B cell (primary cell): ENCODE measurements around the gene NTN1. TPM values are rescaled to one million over a fixed set of nuclear protein-coding genes. Genes with fewer than 3 reads are reported as not detected.

Experiments
- ATAC-seq: fragments of 200-7000 bp; cut with Tn5 transposase; one replicate; pipeline ENCODE4 v1.10.0; 2021; ENCODE audit warnings: low read depth, mild to moderate bottlenecking, moderate number of reproducible peaks, moderate library complexity
- CTCF ChIA-PET: fragments of 350-600 bp; sonication (Branson Sonifier 250); formaldehyde crosslinking; loops from one replicate; lab custom pipeline; 2021; ENCODE audit warnings: antibody characterized with exemption, inconsistent platforms; lab: Charles Lee
- POLR2A ChIA-PET: fragments of 350-600 bp; sonication (Branson Sonifier 250); formaldehyde crosslinking; loops from one replicate; lab custom pipeline; 2021; ENCODE audit warnings: antibody characterized with exemption; lab: Charles Lee
- DNase-seq: peaks from one replicate; pipeline ENCODE4 v3.0.0; 2013
- H2AFZ ChIP-seq: 2 replicates; pipeline ENCODE4 v1.6.1; 2012; ENCODE audit warnings: mild to moderate bottlenecking, low read depth, low read length; ENCODE audit not compliant: insufficient read depth, poor library complexity, severe bottlenecking
- H3K27ac ChIP-seq, 2 donors: 1 replicate in 1 of 2; 2 replicates in 1 of 2; pipeline ENCODE4 v1.5.1; 2012 to 2013; ENCODE audit warnings: low read length in 2 of 2, mild to moderate bottlenecking in 2 of 2, moderate library complexity in 1 of 2
- H3K27me3 ChIP-seq, 4 experiments: fragments of 200-600 bp in 1 of 4; sonication (generic) in 1 of 4; replicated peaks in 1 of 4; 1 replicate in 2 of 4; 2 replicates in 2 of 4; pipeline versions ENCODE4 v1.6.1 to v1.7.0; 2013 to 2016; ENCODE audit warnings: low read length in 3 of 4, mild to moderate bottlenecking in 2 of 4, mixed read lengths in 1 of 4, moderate library complexity in 1 of 4; ENCODE audit not compliant: insufficient read depth in 4 of 4, control insufficient read depth in 3 of 4; ENCODE audit errors: control extremely low read depth in 1 of 4
- H3K36me3 ChIP-seq, 2 experiments: replicated peaks in 1 of 2; 1 replicate in 1 of 2; 2 replicates in 1 of 2; pipeline versions ENCODE4 v1.6.1 to v1.7.1; 2013; ENCODE audit warnings: low read length in 1 of 2; ENCODE audit not compliant: insufficient read depth in 2 of 2, control insufficient read depth in 1 of 2; ENCODE audit errors: control extremely low read depth in 1 of 2, extremely low read depth in 1 of 2
- H3K4me1 ChIP-seq, 2 donors: fragments of 200-600 bp in 1 of 2; sonication (generic) in 1 of 2; 1 replicate in 1 of 2; 2 replicates in 1 of 2; pipeline versions ENCODE4 v1.5.1 to v1.6.1; 2013 to 2017; ENCODE audit warnings: low read length in 2 of 2; ENCODE audit not compliant: control insufficient read depth in 2 of 2, insufficient read depth in 2 of 2
- H3K4me2 ChIP-seq: replicated peaks from 2 replicates; pipeline ENCODE3; 2012; ENCODE audit warnings: mild to moderate bottlenecking, low read depth, low read length; ENCODE audit not compliant: poor library complexity, severe bottlenecking
- H3K4me3 ChIP-seq, 5 experiments: fragments of 200-600 bp in 1 of 5; sonication (generic) in 1 of 5; 1 replicate in 3 of 5; 2 replicates in 2 of 5; pipeline versions ENCODE4 v1.5.1 to v1.7.0; 2011 to 2016; ENCODE audit warnings: low read length in 4 of 5, mild to moderate bottlenecking in 4 of 5, low read depth in 2 of 5, control low read depth in 1 of 5, moderate library complexity in 1 of 5; ENCODE audit not compliant: insufficient read depth in 1 of 5; ENCODE audit errors: control extremely low read depth in 1 of 5, extremely low read depth in 1 of 5
- H3K79me2 ChIP-seq: fragments of 200-600 bp; sonication (generic); one replicate; pipeline ENCODE4 v1.6.0; 2016; ENCODE audit warnings: low read length; ENCODE audit not compliant: control insufficient read depth, insufficient read depth
- H3K9ac ChIP-seq: fragments of 200-600 bp; sonication (generic); 2 replicates; pipeline ENCODE4 v1.6.1; 2017; ENCODE audit warnings: mild to moderate bottlenecking, low read length, moderate library complexity
- H3K9me3 ChIP-seq, 3 donors: one replicate each; pipeline versions ENCODE4 v1.6.1 to v1.7.1; 2013; ENCODE audit warnings: low read length in 2 of 3; ENCODE audit not compliant: control insufficient read depth in 2 of 3, insufficient read depth in 1 of 3; ENCODE audit errors: control extremely low read depth in 1 of 3
- H4K20me1 ChIP-seq: 2 replicates; pipeline ENCODE4 v1.6.0; 2012; ENCODE audit warnings: mild to moderate bottlenecking, low read length; ENCODE audit not compliant: insufficient read depth, control insufficient read depth, poor library complexity, severe bottlenecking
- H3K27ac Mint-ChIP-seq: one replicate; pipeline ENCODE4 v1.8.0; 2021; ENCODE audit warnings: mixed read lengths
- H3K27me3 Mint-ChIP-seq: one replicate; pipeline ENCODE4 v1.8.0; 2021; ENCODE audit warnings: mixed read lengths
- H3K4me1 Mint-ChIP-seq: one replicate; pipeline ENCODE4 v1.8.0; 2021; ENCODE audit warnings: mixed read lengths
- H3K4me3 Mint-ChIP-seq: one replicate; pipeline ENCODE4 v1.8.0; 2021; ENCODE audit warnings: mixed read lengths
- H3K9me3 Mint-ChIP-seq: one replicate; pipeline ENCODE4 v1.8.0; 2022; ENCODE audit warnings: mixed read lengths; ENCODE audit not compliant: insufficient read depth
- CTCF ChIP-seq: fragments of 200-600 bp; IDR thresholded peaks from one replicate; pipeline ENCODE4 v1.8.0; 2022; ENCODE audit warnings: antibody characterized with exemption, mild to moderate bottlenecking
- EZH2 ChIP-seq: IDR thresholded peaks from 2 replicates; pipeline ENCODE4 v1.6.1; 2012; ENCODE audit warnings: borderline replicate concordance, low read depth, mild to moderate bottlenecking, moderate library complexity, low read length; ENCODE audit not compliant: insufficient read depth, poor library complexity, severe bottlenecking
- WGBS: methylation state at CpG from one replicate; pipeline ENCODE4 v1.1.5; 2013; ENCODE audit warnings: missing lambda C conversion rate; ENCODE audit not compliant: insufficient coverage; 5-methylcytosine and 5-hydroxymethylcytosine counted together
- intact Hi-C: fragments of 100-400 bp; cut with micrococcal nuclease; formaldehyde crosslinking; loops from one replicate; pipeline ENCODE4 v1.10.0; 2022
- polyA plus RNA-seq: library from polyadenylated mRNA; depleted of rRNA; stranded (reverse); fragments of >200 nt; gene quantifications from 2 replicates; pipeline ENCODE4 v1.2.3, GENCODE V29; 2012
- total RNA-seq, 2 donors: library from RNA; stranded (reverse); fragments of 120-200 nt in 1 of 2; gene quantifications; 1 replicate in 1 of 2; 2 replicates in 1 of 2; pipeline versions ENCODE4 v1.2.3 to v1.2.4, GENCODE V29; 2013 to 2022

Gene NTN1
- total and polyA plus RNA-seq, 2 donors (not counting 1 experiment from before 2014, with no cell fraction given): 0.10 to 0.25 TPM

GRCh38 chr17:9238340-9239245 is 217.3 kb downstream of the NTN1 start:
- no peaks in the 10 kb centered on the region for H3K79me2 ChIP-seq
- H2AFZ ChIP-seq: no peak overlapping the region

More at GRCh38 chr17:9238340-9239245, 217.3 kb downstream of the NTN1 start:
- Mint-ChIP-seq H3K9me3 (no peaks in the 10 kb centered on the region), H3K4me3 (peak overlapping the region; percentile 76), H3K27me3 (peaks cover 15% of the 10 kb centered on the region), H3K4me1 (peaks cover 24% of the 10 kb centered on the region), H3K27ac (no peak overlapping the region)
- peak overlapping the region in 1 of 5 experiments; percentile 59 for H3K4me3 ChIP-seq
- no peaks in the 10 kb centered on the region for H3K36me3 ChIP-seq
- intact Hi-C loops: no loop called here
- peaks cover 0 to 2% (median 0%) of the 10 kb centered on the region in 3 donors for H3K9me3 ChIP-seq
- peaks cover 0 to 26% (median 0%) of the 10 kb centered on the region in 4 experiments for H3K27me3 ChIP-seq
- no peak overlapping the region for H3K27ac ChIP-seq
- no peaks in the 10 kb centered on the region for H4K20me1 ChIP-seq
- H3K9ac ChIP-seq: peak overlapping the region; percentile 74
- CTCF ChIA-PET: no interaction called here
- peak overlapping the region; percentile 99 for H3K4me2 ChIP-seq
- ATAC-seq (no peak), DNase-seq (no peak)
- H3K4me1 ChIP-seq: peaks cover 13 to 20% of the 10 kb centered on the region in 2 donors
- 91% methylated on average over 12 of the region's 12 CpGs for WGBS
- POLR2A ChIA-PET: no interaction called here
- TF ChIP-seq EZH2: no peak
- TF ChIP-seq CTCF: no peak
